ENCODE results near the gene MCL1.

- TF ChIP-seq CTCF (conservative IDR thresholded peaks at IDR 0.05; ENCODE audit: low read depth, low read length) (no peak), EZH2 (IDR thresholded peaks at IDR 0.05; ENCODE audit: borderline replicate concordance, low read depth, low read length, poor library complexity, severe bottlenecking) (no peak)
These were observed 42.3 kb downstream of the MCL1 start for GRCh38 chr1:150536836-150537731.

All from A673 (cell line).